Stimulated activated CD8-positive, alpha-beta memory T cell treated with anti-CD3 and anti-CD28 coated beads, Interleukin-4, amount 100 ng/mL, for 4 hours (primary cell): ENCODE data around the gene CERS6.
"Not testable (repeated sequence)": the region's sequence is repeated elsewhere in the genome, so short reads cannot be mapped to it uniquely, and the experiment has no call there.

Experiments used
- DNase-seq, 2 donors: peaks; one replicate each; pipeline ENCODE4 v3.0.0-alpha.2; 2020; ENCODE audit warnings: low read depth in 2 of 2, low spot score in 1 of 2

Gene CERS6

GRCh38 chr2:168753765-168754329 lies 297.8 kb downstream of the CERS6 start:
- DNase-seq: no peak

GRCh38 chr2:168757223-168757622 lies 301.2 kb downstream of the CERS6 start:
- DNase-seq: no peak

GRCh38 chr2:168758970-168759820 lies 303.1 kb downstream of the CERS6 start:
- DNase-seq: no peak

- DNase-seq: no peak
Observed at GRCh38 chr2:168765401-168765800, 309.3 kb downstream of the CERS6 start.

GRCh38 chr2:168766600-168766999 lies 310.5 kb downstream of the CERS6 start:
- no peak for DNase-seq

GRCh38 chr2:168767258-168767657 lies 311.2 kb downstream of the CERS6 start:
- no peak for DNase-seq

- DNase-seq: not testable (repeated sequence)
Observed at GRCh38 chr2:168768357-168768756, 312.3 kb downstream of the CERS6 start.

GRCh38 chr2:168770796-168771195 lies 314.7 kb downstream of the CERS6 start:
- DNase-seq: no peak

GRCh38 chr2:168772704-168773103 lies 316.6 kb downstream of the CERS6 start:
- no peak for DNase-seq

GRCh38 chr2:168773128-168773527 lies 317.1 kb downstream of the CERS6 start:
- DNase-seq: no peak

GRCh38 chr2:168773719-168774521 lies 317.8 kb downstream of the CERS6 start:
- no peak for DNase-seq

- DNase-seq: no peak
Observed at GRCh38 chr2:168775837-168776236, 319.8 kb downstream of the CERS6 start.

GRCh38 chr2:168780669-168781071 lies 324.6 kb downstream of the CERS6 start:
- no peak for DNase-seq

- no peak for DNase-seq
Observed at GRCh38 chr2:168781191-168781817, 325.2 kb downstream of the CERS6 start.

- DNase-seq: no peak
Observed at GRCh38 chr2:168782271-168782670, 326.2 kb downstream of the CERS6 start.

GRCh38 chr2:168784993-168785392 lies 328.9 kb downstream of the CERS6 start:
- DNase-seq: no peak

- DNase-seq: no peak
Observed at GRCh38 chr2:168787098-168787781, 331.2 kb downstream of the CERS6 start.

GRCh38 chr2:168787782-168788376 lies 331.8 kb downstream of the CERS6 start:
- no peak for DNase-seq

- DNase-seq: no peak
Observed at GRCh38 chr2:168789776-168790175, 333.7 kb downstream of the CERS6 start.

- no peak for DNase-seq
Observed at GRCh38 chr2:168790226-168790902, 334.3 kb downstream of the CERS6 start.
